ENCODE results near the gene CDYL2. TPM values are rescaled to one million over a fixed set of nuclear protein-coding genes. Genes with fewer than 3 reads are reported as not detected.
A peak's percentile ranks its signal among the peaks of the same experiment; 100 is the strongest.

The CDYL2 gene
- total and polyA plus RNA-seq, 4 donors: 1.3 to 12.6 (median 3.7) TPM

DNA sequence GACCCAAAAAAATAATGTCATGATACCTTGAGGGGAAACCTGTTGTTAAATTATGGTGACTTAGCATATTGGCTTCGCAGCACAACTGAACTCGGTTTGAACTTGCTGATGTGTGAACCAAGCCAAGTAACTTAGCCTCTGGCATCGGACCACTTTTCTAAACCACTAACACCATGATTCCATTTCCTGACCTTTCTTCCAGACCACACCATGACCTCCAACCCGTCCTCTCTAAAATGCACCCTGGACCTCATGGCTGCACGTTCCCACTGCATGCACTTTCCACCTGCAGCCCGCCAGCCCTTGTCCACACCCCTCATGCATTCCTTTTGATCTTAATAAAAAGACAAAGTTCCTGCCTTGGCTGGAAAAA lies 234.3 kb downstream of the CDYL2 start:
- Histone ChIP-seq H3K36me3 (ENCODE audit: control insufficient read depth in 4 of 4, insufficient read depth in 4 of 4, low read length in 4 of 4) (no peaks in the 10 kb centered on the region), H3K9ac (ENCODE audit: insufficient read depth in 1 of 2, low read length in 2 of 2) (no peak overlapping the region), H3K27me3 (ENCODE audit: control insufficient read depth in 3 of 3, insufficient read depth in 3 of 3, low read length in 2 of 3) (no peaks in the 10 kb centered on the region), H3K4me3 (no peak overlapping the region), H3K27ac (ENCODE audit: low read depth in 1 of 2, low read length in 1 of 2) (no peak overlapping the region), H3K4me1 (ENCODE audit: control insufficient read depth in 5 of 5, insufficient read depth in 5 of 5, low read length in 5 of 5) (peaks cover 0 to 6% (median 0%) of the 10 kb centered on the region in 5 donors), H3K9me3 (ENCODE audit: control insufficient read depth in 4 of 4, insufficient read depth in 3 of 4, low read length in 3 of 4) (peaks cover 0 to 7% (median 0%) of the 10 kb centered on the region in 4 donors)
- TF ChIP-seq, protein P1, sequence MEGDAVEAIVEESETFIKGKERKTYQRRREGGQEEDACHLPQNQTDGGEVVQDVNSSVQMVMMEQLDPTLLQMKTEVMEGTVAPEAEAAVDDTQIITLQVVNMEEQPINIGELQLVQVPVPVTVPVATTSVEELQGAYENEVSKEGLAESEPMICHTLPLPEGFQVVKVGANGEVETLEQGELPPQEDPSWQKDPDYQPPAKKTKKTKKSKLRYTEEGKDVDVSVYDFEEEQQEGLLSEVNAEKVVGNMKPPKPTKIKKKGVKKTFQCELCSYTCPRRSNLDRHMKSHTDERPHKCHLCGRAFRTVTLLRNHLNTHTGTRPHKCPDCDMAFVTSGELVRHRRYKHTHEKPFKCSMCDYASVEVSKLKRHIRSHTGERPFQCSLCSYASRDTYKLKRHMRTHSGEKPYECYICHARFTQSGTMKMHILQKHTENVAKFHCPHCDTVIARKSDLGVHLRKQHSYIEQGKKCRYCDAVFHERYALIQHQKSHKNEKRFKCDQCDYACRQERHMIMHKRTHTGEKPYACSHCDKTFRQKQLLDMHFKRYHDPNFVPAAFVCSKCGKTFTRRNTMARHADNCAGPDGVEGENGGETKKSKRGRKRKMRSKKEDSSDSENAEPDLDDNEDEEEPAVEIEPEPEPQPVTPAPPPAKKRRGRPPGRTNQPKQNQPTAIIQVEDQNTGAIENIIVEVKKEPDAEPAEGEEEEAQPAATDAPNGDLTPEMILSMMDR (IDR thresholded peaks at IDR 0.05; ENCODE audit: control extremely low read depth, extremely low read depth): no peak
- ATAC-seq (ENCODE audit: insufficient read depth, low FRiP score) (no peak), DNase-seq (peak in 2 of 3 donors; percentile 17 to 44)
- WGBS, 2 donors: 32 to 36% methylated on average over 6 of the region's 6 CpGs

DNA sequence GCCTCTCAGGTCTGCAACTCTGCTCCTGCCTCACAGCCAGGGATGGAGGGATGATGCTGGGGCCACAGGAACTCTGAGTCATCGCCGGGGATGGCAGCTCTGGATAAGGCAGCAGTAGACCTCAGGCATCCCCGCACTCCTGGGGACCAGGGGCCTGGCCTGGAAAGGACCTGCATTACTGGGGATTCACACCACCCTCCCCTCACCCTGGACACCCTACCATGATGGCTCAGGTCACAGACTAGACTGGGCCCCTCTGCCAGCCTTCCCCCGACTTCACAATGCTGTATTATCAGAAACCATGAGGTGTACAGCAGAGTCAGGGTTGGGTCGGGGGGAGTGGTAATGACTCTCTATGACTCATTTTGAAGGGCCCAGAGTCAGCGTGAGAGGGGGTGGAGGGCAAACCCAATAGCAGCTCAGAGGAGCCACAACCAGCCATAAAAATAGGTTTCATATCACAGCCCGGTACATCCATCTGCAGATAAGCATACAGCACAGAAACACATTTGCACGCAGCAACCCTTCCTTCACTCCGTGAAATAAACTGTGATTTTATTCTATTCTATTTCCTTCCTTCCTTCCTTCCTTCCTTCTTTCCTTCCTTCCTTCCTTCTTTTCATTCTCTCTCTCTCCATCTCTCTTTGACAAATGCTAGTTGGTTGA lies 234.8 kb downstream of the CDYL2 start:
- Histone ChIP-seq H3K27ac (ENCODE audit: low read depth in 1 of 2, low read length in 1 of 2) (no peak overlapping the region), H3K27me3 (ENCODE audit: control insufficient read depth in 3 of 3, insufficient read depth in 3 of 3, low read length in 2 of 3) (no peaks in the 10 kb centered on the region), H3K9me3 (ENCODE audit: control insufficient read depth in 4 of 4, insufficient read depth in 3 of 4, low read length in 3 of 4) (peaks cover 0 to 7% (median 0%) of the 10 kb centered on the region in 4 donors), H3K4me3 (no peak overlapping the region), H3K9ac (ENCODE audit: insufficient read depth in 1 of 2, low read length in 2 of 2) (no peak overlapping the region), H3K36me3 (ENCODE audit: control insufficient read depth in 4 of 4, insufficient read depth in 4 of 4, low read length in 4 of 4) (no peaks in the 10 kb centered on the region), H3K4me1 (ENCODE audit: control insufficient read depth in 5 of 5, insufficient read depth in 5 of 5, low read length in 5 of 5) (peaks cover 0 to 6% (median 0%) of the 10 kb centered on the region in 5 donors)
- no peak for DNase-seq
- TF ChIP-seq, protein P1 (IDR thresholded peaks at IDR 0.05; ENCODE audit: control extremely low read depth, extremely low read depth): no peak
- no peak for ATAC-seq (ENCODE audit: insufficient read depth, low FRiP score)
- WGBS, 2 donors: 63 to 76% methylated on average over 9 of the region's 9 CpGs

DNA sequence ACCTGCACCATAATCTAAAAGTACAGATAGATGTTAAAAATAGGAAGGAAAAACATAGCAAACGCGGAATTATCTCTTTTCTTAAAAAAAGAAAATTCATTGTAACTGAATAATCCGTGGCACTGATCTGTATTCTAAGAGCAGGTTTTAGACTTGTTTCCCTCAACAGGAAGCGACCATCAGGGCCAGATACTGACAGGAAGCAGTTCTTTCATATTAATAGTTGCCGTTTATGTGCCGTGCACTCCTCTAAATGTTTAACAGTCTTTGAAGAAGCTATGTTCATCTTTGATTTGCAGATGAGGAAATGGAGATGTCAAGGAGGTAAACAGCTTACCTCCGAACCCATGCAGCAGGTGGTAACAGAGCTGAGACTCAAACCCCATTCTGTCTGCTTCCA lies 240.0 kb downstream of the CDYL2 start:
- peaks cover 0 to under 1% (median 0%) of the 10 kb centered on the region in 5 donors for H3K4me1 ChIP-seq (ENCODE audit: control insufficient read depth in 5 of 5, insufficient read depth in 5 of 5, low read length in 5 of 5)
- ATAC-seq (ENCODE audit: insufficient read depth, low FRiP score) (no peak), DNase-seq (no peak)
- H3K27me3 ChIP-seq (ENCODE audit: control insufficient read depth in 3 of 3, insufficient read depth in 3 of 3, low read length in 2 of 3): peaks cover 0 to 8% (median 0%) of the 10 kb centered on the region in 3 donors
- H3K4me3 ChIP-seq: no peak overlapping the region
- H3K9me3 ChIP-seq (ENCODE audit: control insufficient read depth in 4 of 4, insufficient read depth in 3 of 4, low read length in 3 of 4): peaks cover 0 to 4% (median 0%) of the 10 kb centered on the region in 4 donors
- TF ChIP-seq, protein P1 (IDR thresholded peaks at IDR 0.05; ENCODE audit: control extremely low read depth, extremely low read depth): no peak
- 12 to 42% methylated on average over 7 of the region's 7 CpGs for WGBS, 2 donors
- H3K36me3 ChIP-seq (ENCODE audit: control insufficient read depth in 4 of 4, insufficient read depth in 4 of 4, low read length in 4 of 4): no peaks in the 10 kb centered on the region
- no peak overlapping the region for H3K9ac ChIP-seq (ENCODE audit: insufficient read depth in 1 of 2, low read length in 2 of 2)
- H3K27ac ChIP-seq (ENCODE audit: low read depth in 1 of 2, low read length in 1 of 2): no peak overlapping the region

All from lung (tissue), 12 donors.